HuH-7.5 (cell line): ENCODE measurements around the gene SLC4A2.

ENCODE experiments used
- DNase-seq: peaks from one replicate; pipeline ENCODE4 v3.0.0; 2011; ENCODE audit warnings: low spot score

SLC4A2 gene

GRCh38 chr7:151043959-151044358 lies 15.4 kb upstream of the SLC4A2 start:
- no peak for DNase-seq

- no peak for DNase-seq
Observed at GRCh38 chr7:151045262-151045661, 14.1 kb upstream of the SLC4A2 start.

DNA sequence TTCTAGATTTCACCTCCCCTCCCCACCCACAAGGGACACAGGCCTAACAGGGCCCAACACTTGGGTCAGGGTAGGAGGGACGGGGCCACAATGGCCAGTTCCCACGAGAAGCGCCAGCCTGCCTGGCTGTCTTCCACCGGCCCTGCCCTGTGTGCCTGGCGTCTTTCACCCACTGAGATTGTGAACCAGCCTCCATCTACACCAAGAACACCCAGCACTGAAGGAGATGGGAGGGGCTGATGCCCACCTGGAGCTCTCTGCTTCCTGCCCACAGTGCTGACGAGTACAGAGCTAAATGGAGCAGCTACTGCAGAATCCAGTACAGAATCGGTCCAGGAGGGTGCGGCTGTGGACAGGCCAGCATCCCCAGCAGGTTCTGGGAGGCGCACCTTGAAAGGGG lies 13.4 kb upstream of the SLC4A2 start:
- DNase-seq: no peak

DNA sequence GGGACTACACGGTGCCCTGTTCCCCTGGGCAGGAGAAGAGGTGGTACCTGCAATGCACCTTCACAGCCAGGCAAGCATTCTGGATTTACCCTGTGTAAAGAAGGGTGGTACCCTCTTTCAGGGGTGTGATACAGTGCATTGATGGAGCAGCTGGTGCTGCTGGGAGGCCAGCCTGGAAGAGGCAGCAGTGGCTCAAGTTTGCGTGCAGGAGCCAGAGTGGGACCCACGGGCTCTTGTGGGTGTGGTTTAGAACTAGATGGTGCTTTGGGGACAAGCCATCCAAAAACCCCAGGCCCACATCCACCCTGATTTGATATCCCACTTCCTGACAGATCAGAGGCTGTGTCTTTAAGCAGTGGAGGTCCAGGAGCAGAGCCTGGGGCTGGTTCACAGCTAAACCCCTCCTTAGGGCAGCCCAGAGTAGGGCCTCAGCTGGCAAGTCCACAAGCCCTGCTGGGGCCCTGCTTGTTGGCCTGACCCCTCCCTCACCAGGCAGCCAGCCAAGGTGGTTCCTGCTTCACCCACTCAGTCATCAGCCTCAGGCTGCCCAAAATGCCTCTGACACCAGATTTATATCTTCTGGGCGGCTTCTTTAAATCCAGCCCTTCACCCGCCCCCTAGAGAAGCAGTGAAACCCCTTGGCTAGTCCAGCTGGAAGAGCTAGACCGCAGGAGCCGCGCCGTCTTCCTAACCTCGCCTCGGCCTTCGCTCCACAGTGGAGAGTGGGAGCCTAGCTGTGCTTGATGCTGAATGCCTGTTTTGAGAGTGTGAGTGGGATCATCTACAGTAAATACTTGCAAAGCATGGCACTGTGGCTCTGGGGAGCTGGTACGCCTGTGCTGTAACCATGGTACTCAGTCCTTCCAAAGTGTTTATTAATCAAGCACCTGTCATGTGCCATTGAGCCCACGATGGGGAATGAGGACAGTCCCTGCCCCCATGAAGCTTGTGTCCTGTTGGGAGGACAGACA lies 12.5 kb upstream of the SLC4A2 start:
- no peak for DNase-seq

GRCh38 chr7:151047976-151048815 lies 11.2 kb upstream of the SLC4A2 start, which contains the start of gene ASIC3:
Gene ASIC3 (plus strand): TSS chr7:151048531. CDS start chr7:151048886, 355 bp downstream.
- DNase-seq: no peak

DNA sequence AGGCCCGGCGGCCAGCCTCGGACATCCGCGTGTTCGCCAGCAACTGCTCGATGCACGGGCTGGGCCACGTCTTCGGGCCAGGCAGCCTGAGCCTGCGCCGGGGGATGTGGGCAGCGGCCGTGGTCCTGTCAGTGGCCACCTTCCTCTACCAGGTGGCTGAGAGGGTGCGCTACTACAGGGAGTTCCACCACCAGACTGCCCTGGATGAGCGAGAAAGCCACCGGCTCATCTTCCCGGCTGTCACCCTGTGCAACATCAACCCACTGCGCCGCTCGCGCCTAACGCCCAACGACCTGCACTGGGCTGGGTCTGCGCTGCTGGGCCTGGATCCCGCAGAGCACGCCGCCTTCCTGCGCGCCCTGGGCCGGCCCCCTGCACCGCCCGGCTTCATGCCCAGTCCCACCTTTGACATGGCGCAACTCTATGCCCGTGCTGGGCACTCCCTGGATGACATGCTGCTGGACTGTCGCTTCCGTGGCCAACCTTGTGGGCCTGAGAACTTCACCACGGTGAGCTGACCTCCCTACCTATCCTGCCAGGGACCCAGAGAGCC lies 10.4 kb upstream of the SLC4A2 start:
- no peak for DNase-seq

DNA sequence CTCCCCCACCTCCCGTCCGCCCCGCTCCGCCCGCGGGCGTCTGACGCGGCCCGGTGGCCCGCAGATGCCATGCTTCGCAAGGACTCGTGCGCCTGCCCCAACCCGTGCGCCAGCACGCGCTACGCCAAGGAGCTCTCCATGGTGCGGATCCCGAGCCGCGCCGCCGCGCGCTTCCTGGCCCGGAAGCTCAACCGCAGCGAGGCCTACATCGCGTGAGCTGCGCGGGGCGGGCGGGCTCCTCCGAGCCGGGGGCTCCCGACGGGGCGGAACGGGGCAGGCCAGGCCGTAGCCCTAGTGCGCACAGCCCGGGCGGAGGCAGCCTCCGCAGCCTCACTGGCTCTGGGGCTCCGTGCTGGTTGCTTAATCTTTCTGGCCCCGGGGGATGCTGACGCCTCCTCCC lies 8.3 kb upstream of the SLC4A2 start:
- DNase-seq: no peak

DNA sequence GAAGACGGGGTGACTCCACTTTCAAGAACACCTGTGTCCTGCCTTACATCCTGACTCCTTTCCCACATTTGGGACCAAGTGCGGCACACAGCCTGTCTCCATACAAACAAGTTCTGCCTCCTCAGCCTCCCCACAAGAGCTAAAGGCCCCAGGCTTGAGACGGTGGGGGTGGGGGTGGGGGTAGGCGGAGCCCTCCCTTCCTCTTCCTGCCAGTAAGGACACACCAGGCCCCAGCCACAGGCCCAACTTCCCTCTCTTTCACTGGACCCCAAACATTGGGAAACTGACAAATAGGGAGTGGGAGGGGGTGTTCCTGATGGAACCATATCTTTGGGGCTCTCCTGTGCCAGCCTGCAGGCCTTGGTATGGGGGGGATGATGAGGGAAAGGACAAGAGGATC lies 6.3 kb upstream of the SLC4A2 start:
- DNase-seq: no peak

GRCh38 chr7:151053751-151054150 lies 5.6 kb upstream of the SLC4A2 start:
- no peak for DNase-seq

DNA sequence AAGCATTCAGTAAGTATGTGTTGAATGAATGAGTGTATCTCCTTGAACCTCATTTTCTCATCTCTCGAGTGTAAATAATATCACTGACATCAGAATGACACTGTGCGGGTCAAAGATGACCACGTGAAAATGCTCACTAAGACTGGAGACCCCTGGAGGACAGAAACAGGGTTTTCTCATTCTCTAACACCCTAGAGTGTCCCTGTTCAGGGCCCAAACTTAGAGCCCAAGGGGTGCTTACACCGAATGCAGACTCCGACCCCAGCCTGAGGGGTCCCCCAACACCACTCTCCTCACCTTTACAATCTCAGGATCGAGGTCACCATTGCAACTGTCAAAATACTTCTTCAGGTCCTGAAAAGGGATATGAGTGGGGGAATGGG lies 3.1 kb upstream of the SLC4A2 start:
- no peak for DNase-seq

DNA sequence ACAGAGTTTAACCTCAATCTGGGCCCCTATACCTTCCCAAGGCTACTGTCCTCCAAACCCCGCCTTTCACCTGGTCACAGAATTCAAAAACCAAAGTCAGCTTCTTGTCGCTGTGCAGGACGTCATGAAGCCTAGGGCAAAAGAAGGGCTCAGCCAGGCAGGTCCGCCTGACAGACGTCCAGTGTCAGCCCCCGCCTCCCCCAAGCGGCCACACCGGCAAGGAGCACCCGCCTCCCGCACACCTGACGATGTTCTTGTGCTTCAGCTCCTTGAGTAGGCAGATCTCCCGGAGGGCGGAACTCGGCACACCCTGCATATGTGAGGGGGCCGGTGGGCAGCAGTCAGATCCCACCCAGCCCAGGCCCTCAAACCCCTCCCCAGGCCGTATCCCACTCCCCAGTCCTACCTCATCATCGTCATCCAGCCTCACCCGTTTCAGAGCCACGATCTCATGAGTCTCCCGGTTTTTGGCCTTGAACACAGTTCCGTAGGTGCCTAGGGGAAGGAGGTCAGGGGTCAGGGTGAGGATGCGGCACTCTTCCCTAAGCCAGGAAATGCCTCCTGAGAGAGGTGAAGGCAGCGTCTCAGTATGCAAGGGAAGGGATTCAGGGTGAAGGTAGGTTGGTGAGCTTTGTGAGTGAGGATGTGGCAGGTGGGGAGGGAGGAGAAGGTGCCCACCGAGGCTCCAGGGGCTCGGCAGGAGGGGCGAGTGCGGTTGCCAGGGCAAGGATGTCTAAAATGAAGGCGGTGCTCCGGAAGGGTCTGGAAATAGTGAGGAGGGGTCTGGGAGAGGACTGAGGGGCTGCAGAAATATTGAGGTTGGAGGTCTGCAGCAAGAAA lies 2.5 kb upstream of the SLC4A2 start:
- DNase-seq: no peak

- DNase-seq: peak; percentile 82
Observed at GRCh38 chr7:151057506-151057988, 1.8 kb upstream of the SLC4A2 start, which contains the start of gene CDK5. Gene CDK5 (minus strand): TSS chr7:151057897. CDS start chr7:151057848, 49 bp downstream.

DNA sequence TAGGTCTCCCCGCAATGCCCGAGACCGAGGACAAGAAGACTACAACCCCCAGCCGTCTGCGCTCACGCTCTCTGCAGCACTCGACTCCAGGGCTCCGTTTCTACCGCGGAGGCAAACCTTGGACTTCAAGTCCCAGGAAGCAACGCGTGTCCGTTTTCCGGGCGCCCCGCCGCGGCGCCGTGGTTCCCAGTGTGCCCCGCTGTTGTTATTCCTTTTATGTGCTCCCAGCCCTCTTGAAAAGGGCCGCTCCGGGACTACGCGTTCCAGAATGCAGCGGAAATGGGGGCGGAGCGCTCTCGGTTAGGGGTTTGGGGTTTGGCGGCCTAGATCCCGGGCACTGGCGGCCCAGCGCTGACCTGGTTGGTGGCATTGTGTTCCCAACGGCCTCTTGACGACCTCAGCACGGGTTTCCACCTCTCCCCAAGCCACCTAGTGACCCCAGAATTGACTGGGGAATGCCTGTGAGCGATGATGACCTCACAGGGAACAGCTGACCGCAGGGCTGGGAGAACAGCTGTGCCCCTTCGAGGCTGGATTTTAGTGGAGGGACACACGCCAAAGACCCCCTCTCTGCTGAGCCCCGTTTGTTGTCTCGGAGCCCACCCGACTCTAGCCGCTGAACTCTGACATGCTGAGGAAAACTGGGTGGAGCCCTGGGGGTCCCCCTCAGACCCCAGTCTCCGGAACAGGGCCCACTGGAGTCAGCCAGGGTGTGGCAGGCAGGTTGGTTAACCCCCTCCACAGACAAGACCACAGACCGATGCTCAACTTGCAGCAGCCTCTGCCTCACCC lies 1.2 kb upstream of the SLC4A2 start:
- peak; percentile 100 for DNase-seq

- DNase-seq: no peak
Observed at GRCh38 chr7:151058781-151059366, 515 bp upstream of the SLC4A2 start.

- no peak for DNase-seq
Observed at GRCh38 chr7:151060113-151060415, 675 bp downstream of the SLC4A2 start.

DNA sequence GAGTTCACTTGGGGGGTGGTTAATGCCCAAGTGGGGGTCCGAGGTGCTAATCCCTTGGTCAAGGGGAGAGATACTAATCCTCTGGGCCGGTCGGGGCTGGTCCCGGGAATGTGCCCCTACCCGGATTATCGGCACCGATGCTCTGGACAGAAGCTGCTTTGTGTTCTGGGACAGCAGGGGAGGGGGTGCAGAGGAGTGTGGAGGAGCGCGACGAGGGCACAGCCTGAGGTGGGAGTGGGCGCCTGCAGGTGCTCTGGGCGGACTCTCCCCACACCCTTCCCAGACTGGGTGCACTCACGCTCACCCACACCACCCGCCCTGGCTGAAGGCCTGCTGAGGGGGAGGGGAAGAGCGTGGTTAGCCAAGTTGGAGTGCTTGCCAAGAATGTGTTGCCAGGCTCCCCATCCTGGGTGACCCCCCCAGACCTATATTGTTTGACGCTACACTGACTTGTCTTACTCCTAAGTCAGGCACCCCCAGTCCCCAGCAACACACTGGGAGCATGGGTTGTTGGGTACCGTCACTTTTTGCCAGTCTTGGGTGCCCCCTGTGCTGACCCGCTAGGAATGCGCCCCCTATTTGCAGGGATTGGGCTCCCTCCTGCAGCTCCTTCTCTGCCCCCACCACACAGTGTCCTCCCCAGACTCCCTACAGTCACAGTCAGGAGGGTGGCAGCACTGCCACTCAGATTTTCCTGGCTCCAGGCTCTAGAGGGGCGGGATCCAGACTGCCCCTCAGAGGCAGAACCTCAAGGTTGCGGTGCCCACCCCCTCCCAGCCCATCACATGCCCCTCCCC lies 1.2 kb downstream of the SLC4A2 start:
- DNase-seq: no peak

DNA sequence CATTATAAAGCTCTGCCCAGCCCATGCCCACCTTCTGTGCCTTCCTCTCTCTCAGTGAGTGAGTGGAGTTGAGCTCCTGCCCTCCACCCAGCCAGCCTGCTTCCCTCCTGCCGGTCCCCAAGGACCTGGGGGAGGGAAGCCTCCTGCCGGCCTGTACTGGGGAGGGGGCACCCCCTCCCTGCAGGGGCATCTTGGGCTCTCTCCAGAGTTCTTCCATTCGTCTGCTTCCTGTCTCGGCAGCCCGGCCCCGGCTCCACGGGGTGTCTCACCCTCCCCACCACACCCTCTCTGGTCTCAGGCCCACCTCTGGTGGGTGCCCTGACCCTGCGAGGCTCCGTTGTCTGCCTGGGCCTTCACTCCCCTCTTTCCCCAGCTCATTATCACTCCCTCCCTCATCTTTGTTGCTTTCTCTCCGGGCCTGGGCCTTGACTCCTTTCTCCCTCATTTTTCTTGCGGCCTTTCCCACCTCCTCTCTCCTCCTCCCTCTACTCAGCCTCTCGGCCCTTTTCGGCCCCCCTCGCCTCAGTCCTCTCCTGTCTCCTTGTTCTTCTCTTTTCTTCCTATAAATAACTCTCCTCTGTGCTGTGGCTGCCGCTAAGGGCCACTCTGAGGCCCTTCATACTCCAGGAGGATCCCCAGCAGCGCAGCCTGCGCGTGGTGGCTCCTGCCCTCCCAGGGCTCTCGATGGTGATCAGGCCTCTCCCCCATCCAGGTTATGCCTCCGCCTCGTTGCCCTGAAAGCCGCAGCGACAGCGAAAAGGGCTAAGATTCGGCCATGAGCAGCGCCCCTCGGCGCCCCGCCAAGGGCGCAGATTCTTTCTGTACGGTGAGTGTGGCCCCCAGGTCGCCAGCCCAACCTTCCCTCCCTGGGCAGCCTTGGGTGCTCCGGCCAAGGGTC lies 2.1 kb downstream of the SLC4A2 start:
- no peak for DNase-seq

GRCh38 chr7:151062111-151062398 lies 2.7 kb downstream of the SLC4A2 start:
- no peak for DNase-seq
